ENCODE measurements around the gene CRX.

DNA sequence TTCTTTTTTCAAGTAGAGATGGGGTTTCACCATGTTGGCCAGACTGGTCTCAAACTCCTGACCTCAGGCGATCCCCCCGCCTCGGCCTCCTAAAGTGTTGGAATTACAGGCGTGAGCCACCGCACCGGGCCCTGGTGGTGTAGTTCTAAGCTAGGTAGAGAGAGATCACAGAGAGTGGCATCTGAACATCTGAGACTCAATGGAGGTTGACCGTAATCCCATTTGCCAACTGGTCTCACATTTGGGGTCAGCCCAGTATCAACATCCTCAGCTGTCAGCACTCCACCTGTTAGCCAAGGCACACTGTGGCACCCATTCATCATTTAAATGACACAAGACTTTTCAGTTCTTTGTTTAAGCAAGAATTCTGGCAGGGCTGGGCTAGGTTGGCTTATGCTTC, 35.2 kb upstream of the CRX start:
- TF ChIP-seq, protein P1, sequence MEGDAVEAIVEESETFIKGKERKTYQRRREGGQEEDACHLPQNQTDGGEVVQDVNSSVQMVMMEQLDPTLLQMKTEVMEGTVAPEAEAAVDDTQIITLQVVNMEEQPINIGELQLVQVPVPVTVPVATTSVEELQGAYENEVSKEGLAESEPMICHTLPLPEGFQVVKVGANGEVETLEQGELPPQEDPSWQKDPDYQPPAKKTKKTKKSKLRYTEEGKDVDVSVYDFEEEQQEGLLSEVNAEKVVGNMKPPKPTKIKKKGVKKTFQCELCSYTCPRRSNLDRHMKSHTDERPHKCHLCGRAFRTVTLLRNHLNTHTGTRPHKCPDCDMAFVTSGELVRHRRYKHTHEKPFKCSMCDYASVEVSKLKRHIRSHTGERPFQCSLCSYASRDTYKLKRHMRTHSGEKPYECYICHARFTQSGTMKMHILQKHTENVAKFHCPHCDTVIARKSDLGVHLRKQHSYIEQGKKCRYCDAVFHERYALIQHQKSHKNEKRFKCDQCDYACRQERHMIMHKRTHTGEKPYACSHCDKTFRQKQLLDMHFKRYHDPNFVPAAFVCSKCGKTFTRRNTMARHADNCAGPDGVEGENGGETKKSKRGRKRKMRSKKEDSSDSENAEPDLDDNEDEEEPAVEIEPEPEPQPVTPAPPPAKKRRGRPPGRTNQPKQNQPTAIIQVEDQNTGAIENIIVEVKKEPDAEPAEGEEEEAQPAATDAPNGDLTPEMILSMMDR (IDR thresholded peaks at IDR 0.05), result no peak
- TF ChIP-seq POLR2A (IDR thresholded peaks at IDR 0.05), result no peak
- no peak for TF ChIP-seq EP300 (IDR thresholded peaks at IDR 0.05)

Data from ovary (tissue), 3 donors.